T follicular helper cell (primary cell): ENCODE results near the gene ILRUN.
"Not testable (repeated sequence)": the region's sequence is repeated elsewhere in the genome, so short reads cannot be mapped to it uniquely, and the experiment has no call there.

Source experiments
- DNase-seq: peaks from one replicate; pipeline ENCODE4 v3.0.0-alpha.2; 2020; ENCODE audit warnings: low read depth

The ILRUN gene

GRCh38 chr6:34664256-34664971 is 32.2 kb downstream of the ILRUN start:
- DNase-seq = no peak

- no peak for DNase-seq
Measured at GRCh38 chr6:34663831-34664255, 32.7 kb downstream of the ILRUN start.

GRCh38 chr6:34663371-34663770 is 33.2 kb downstream of the ILRUN start:
- no peak for DNase-seq

GRCh38 chr6:34661357-34661756 is 35.2 kb downstream of the ILRUN start:
- no peak for DNase-seq

GRCh38 chr6:34658605-34659265 is 37.8 kb downstream of the ILRUN start:
- no peak for DNase-seq

- not testable (repeated sequence) for DNase-seq
Measured at GRCh38 chr6:34657979-34658480, 38.5 kb downstream of the ILRUN start.

- no peak for DNase-seq
Measured at GRCh38 chr6:34657307-34657978, 39.1 kb downstream of the ILRUN start.

GRCh38 chr6:34657037-34657306 is 39.6 kb downstream of the ILRUN start:
- DNase-seq = no peak

GRCh38 chr6:34656378-34657036 is 40.1 kb downstream of the ILRUN start:
- no peak for DNase-seq

GRCh38 chr6:34655876-34656377 is 40.6 kb downstream of the ILRUN start:
- not testable (repeated sequence) for DNase-seq

- no peak for DNase-seq
Measured at GRCh38 chr6:34654061-34654710, 42.4 kb downstream of the ILRUN start.

GRCh38 chr6:34652263-34652662 is 44.3 kb downstream of the ILRUN start:
- no peak for DNase-seq

- no peak for DNase-seq
Measured at GRCh38 chr6:34650823-34651222, 45.7 kb downstream of the ILRUN start.

GRCh38 chr6:34650232-34650631 is 46.3 kb downstream of the ILRUN start:
- not testable (repeated sequence) for DNase-seq

GRCh38 chr6:34648806-34649205 is 47.8 kb downstream of the ILRUN start:
- no peak for DNase-seq
